ENCODE data around the gene DNAJC10.

The DNAJC10 gene

GRCh38 chr2:182695776-182696175 lies 20.3 kb upstream of the DNAJC10 start:
- no peaks in the 10 kb centered on the region for H3K4me1 ChIP-seq (ENCODE audit: insufficient read depth, low read length, severe bottlenecking)
- no peaks in the 10 kb centered on the region for H3K9me2 ChIP-seq (ENCODE audit: low read depth, low read length)
- no peaks in the 10 kb centered on the region for H3F3A ChIP-seq (ENCODE audit: insufficient read depth, low read length)
- no peaks in the 10 kb centered on the region for H4K20me1 ChIP-seq (ENCODE audit: insufficient read depth, low read length)
- H3K9me3 ChIP-seq (ENCODE audit: low read length), result no peaks in the 10 kb centered on the region
- TF ChIP-seq CTCF (IDR thresholded peaks at IDR 0.05; ENCODE audit: low read length) (no peak), EZH2 (IDR thresholded peaks at IDR 0.05; ENCODE audit: borderline replicate concordance, low read length) (no peak)
- no peaks in the 10 kb centered on the region for H3K79me2 ChIP-seq (ENCODE audit: insufficient read depth, low read length)
- H3K27me3 ChIP-seq (ENCODE audit: insufficient read depth, low read length), result no peaks in the 10 kb centered on the region
- no peak overlapping the region for H2AFZ ChIP-seq (ENCODE audit: low read length)
- H3K27ac ChIP-seq (ENCODE audit: low read depth, low read length, poor library complexity, severe bottlenecking), result no peak overlapping the region
- H3K36me3 ChIP-seq (ENCODE audit: insufficient read depth, low read length), result no peaks in the 10 kb centered on the region
- H3K4me3 ChIP-seq (ENCODE audit: low read depth, low read length, poor library complexity, severe bottlenecking), result no peak overlapping the region
- H3K4me2 ChIP-seq (ENCODE audit: low read length), result no peak overlapping the region
- H3K9ac ChIP-seq (ENCODE audit: low read length), result no peak overlapping the region

GRCh38 chr2:182698671-182699070 lies 17.4 kb upstream of the DNAJC10 start:
- Histone ChIP-seq H3K4me2 (ENCODE audit: low read length) (no peak overlapping the region), H3K27me3 (ENCODE audit: insufficient read depth, low read length) (no peaks in the 10 kb centered on the region), H3K27ac (ENCODE audit: low read depth, low read length, poor library complexity, severe bottlenecking) (no peak overlapping the region), H4K20me1 (ENCODE audit: insufficient read depth, low read length) (no peaks in the 10 kb centered on the region), H3K4me3 (ENCODE audit: low read depth, low read length, poor library complexity, severe bottlenecking) (no peak overlapping the region), H3K9ac (ENCODE audit: low read length) (no peak overlapping the region), H3F3A (ENCODE audit: insufficient read depth, low read length) (no peaks in the 10 kb centered on the region), H3K4me1 (ENCODE audit: insufficient read depth, low read length, severe bottlenecking) (no peaks in the 10 kb centered on the region), H3K9me3 (ENCODE audit: low read length) (no peaks in the 10 kb centered on the region), H3K79me2 (ENCODE audit: insufficient read depth, low read length) (no peaks in the 10 kb centered on the region), H3K9me2 (ENCODE audit: low read depth, low read length) (no peaks in the 10 kb centered on the region), H2AFZ (ENCODE audit: low read length) (no peak overlapping the region), H3K36me3 (ENCODE audit: insufficient read depth, low read length) (no peaks in the 10 kb centered on the region)
- TF ChIP-seq CTCF (IDR thresholded peaks at IDR 0.05; ENCODE audit: low read length) (no peak), EZH2 (IDR thresholded peaks at IDR 0.05; ENCODE audit: borderline replicate concordance, low read length) (no peak)

- no peaks in the 10 kb centered on the region for H4K20me1 ChIP-seq (ENCODE audit: insufficient read depth, low read length)
- no peak overlapping the region for H3K9ac ChIP-seq (ENCODE audit: low read length)
- H3K79me2 ChIP-seq (ENCODE audit: insufficient read depth, low read length), result no peaks in the 10 kb centered on the region
- H3K9me2 ChIP-seq (ENCODE audit: low read depth, low read length), result no peaks in the 10 kb centered on the region
- no peak overlapping the region for H3K4me2 ChIP-seq (ENCODE audit: low read length)
- H3K4me1 ChIP-seq (ENCODE audit: insufficient read depth, low read length, severe bottlenecking), result no peaks in the 10 kb centered on the region
- H3F3A ChIP-seq (ENCODE audit: insufficient read depth, low read length), result no peaks in the 10 kb centered on the region
- no peaks in the 10 kb centered on the region for H3K36me3 ChIP-seq (ENCODE audit: insufficient read depth, low read length)
- no peak overlapping the region for H3K27ac ChIP-seq (ENCODE audit: low read depth, low read length, poor library complexity, severe bottlenecking)
- H3K9me3 ChIP-seq (ENCODE audit: low read length), result no peaks in the 10 kb centered on the region
- no peak overlapping the region for H3K4me3 ChIP-seq (ENCODE audit: low read depth, low read length, poor library complexity, severe bottlenecking)
- H2AFZ ChIP-seq (ENCODE audit: low read length), result no peak overlapping the region
- TF ChIP-seq CTCF (IDR thresholded peaks at IDR 0.05; ENCODE audit: low read length), result no peak
- TF ChIP-seq EZH2 (IDR thresholded peaks at IDR 0.05; ENCODE audit: borderline replicate concordance, low read length), result no peak
- no peaks in the 10 kb centered on the region; the same call in 1 of the 2 replicates for H3K27me3 ChIP-seq (ENCODE audit: insufficient read depth, low read length)
Measured at GRCh38 chr2:182705761-182706160, 10.3 kb upstream of the DNAJC10 start.

All from OCI-LY1 (cell line).